OCI-LY3 (cell line): ENCODE measurements around the gene ANAPC13.

Experiments
- H2AFZ ChIP-seq: fragments of 200-600, 300-600 bp; shearing (Covaris generic); 2 replicates; pipeline ENCODE4 v1.6.0; 2014; ENCODE audit warnings: antibody characterized with exemption, low read depth, low read length
- H3K27ac ChIP-seq: fragments of 200-600, 300-600 bp; sonication (generic); 2 replicates; pipeline ENCODE4 v1.5.1; 2014; ENCODE audit warnings: mild to moderate bottlenecking, low read length, moderate library complexity, mixed read lengths
- H3K27me3 ChIP-seq: fragments of 200-600, 300-600 bp; sonication (generic); 2 replicates; pipeline ENCODE4 v1.6.1; 2014; ENCODE audit warnings: low read depth, low read length, mixed read lengths
- H3K36me3 ChIP-seq: fragments of 200-600, 300-600 bp; sonication (generic); replicated peaks from 2 replicates; pipeline ENCODE3; 2014; ENCODE audit warnings: low read depth, low read length, mixed read lengths
- H3K4me1 ChIP-seq: fragments of 300-600, 200-600 bp; sonication (generic); 2 replicates; pipeline ENCODE4 v1.6.1; 2014; ENCODE audit warnings: low read length, mixed read lengths
- H3K4me2 ChIP-seq: fragments of 200-600, 300-600 bp; sonication (generic); 2 replicates; pipeline ENCODE4 v1.6.1; 2014; ENCODE audit warnings: low read length, mixed read lengths
- H3K4me3 ChIP-seq: fragments of 300-600, 200-600 bp; sonication (generic); 2 replicates; pipeline ENCODE4 v1.5.1; 2014; ENCODE audit warnings: antibody characterized with exemption, mild to moderate bottlenecking, low read length, moderate library complexity
- H3K79me2 ChIP-seq: fragments of 300-600, 200-600 bp; shearing (Covaris generic); 2 replicates; pipeline ENCODE4 v1.6.1; 2014; ENCODE audit warnings: mild to moderate bottlenecking, low read length, mixed read lengths
- H3K9ac ChIP-seq: fragments of 300-600, 200-600 bp; shearing (Covaris generic); 2 replicates; pipeline ENCODE4 v1.6.0; 2014; ENCODE audit warnings: mild to moderate bottlenecking, low read length, moderate library complexity
- H3K9me3 ChIP-seq: fragments of 200-600, 300-600 bp; shearing (Covaris generic); 2 replicates; pipeline ENCODE4 v1.6.1; 2014; ENCODE audit warnings: low read length, mixed read lengths; ENCODE audit not compliant: insufficient read depth
- H4K20me1 ChIP-seq: fragments of 200-600, 300-600 bp; sonication (generic); 2 replicates; pipeline ENCODE4 v1.6.1; 2016; ENCODE audit warnings: low read length, mixed read lengths; ENCODE audit not compliant: insufficient read depth
- CTCF ChIP-seq: fragments of 200-600, 300-600 bp; sonication (generic); IDR thresholded peaks from 2 replicates; pipeline ENCODE4 v1.5.1; 2014; ENCODE audit warnings: antibody characterized with exemption, low read length, low read depth
- EZH2phosphoT487 ChIP-seq: fragments of 200-600 bp; shearing (Covaris generic); IDR thresholded peaks from 2 replicates; pipeline ENCODE4 v1.6.1; 2018; ENCODE audit warnings: antibody characterized with exemption, mixed run types, low read depth

The ANAPC13 gene

GRCh38 chr3:134445636-134446035, 40.1 kb downstream of the ANAPC13 start:
- Histone ChIP-seq H2AFZ (no peak overlapping the region), H3K27ac (no peak overlapping the region), H3K9me3 (no peaks in the 10 kb centered on the region), H3K4me2 (no peak overlapping the region), H3K27me3 (peaks cover 29% of the 10 kb centered on the region), H3K79me2 (no peaks in the 10 kb centered on the region), H4K20me1 (no peaks in the 10 kb centered on the region), H3K4me3 (no peak overlapping the region), H3K4me1 (no peaks in the 10 kb centered on the region), H3K36me3 (no peaks in the 10 kb centered on the region), H3K9ac (no peak overlapping the region)
- TF ChIP-seq EZH2phosphoT487 = no peak
- no peak for TF ChIP-seq CTCF

- Histone ChIP-seq H3K9me3 (no peaks in the 10 kb centered on the region), H4K20me1 (no peaks in the 10 kb centered on the region), H2AFZ (no peak overlapping the region), H3K9ac (no peak overlapping the region), H3K4me2 (no peak overlapping the region), H3K4me1 (no peaks in the 10 kb centered on the region), H3K4me3 (no peak overlapping the region), H3K79me2 (no peaks in the 10 kb centered on the region), H3K36me3 (no peaks in the 10 kb centered on the region), H3K27me3 (peaks cover 35% of the 10 kb centered on the region), H3K27ac (no peak overlapping the region)
- TF ChIP-seq EZH2phosphoT487 (no peak), CTCF (no peak)
Observed at GRCh38 chr3:134445095-134445494, 40.7 kb downstream of the ANAPC13 start.

- Histone ChIP-seq H3K9me3 (no peaks in the 10 kb centered on the region), H4K20me1 (no peaks in the 10 kb centered on the region), H3K27ac (no peak overlapping the region), H3K4me2 (no peak overlapping the region), H3K36me3 (no peaks in the 10 kb centered on the region), H2AFZ (no peak overlapping the region), H3K27me3 (peaks cover 54% of the 10 kb centered on the region), H3K4me1 (no peaks in the 10 kb centered on the region), H3K79me2 (no peaks in the 10 kb centered on the region), H3K4me3 (no peak overlapping the region), H3K9ac (no peak overlapping the region)
- no peak for TF ChIP-seq CTCF
- TF ChIP-seq EZH2phosphoT487 = no peak
Observed at GRCh38 chr3:134441821-134442220, 44.0 kb downstream of the ANAPC13 start.

- Histone ChIP-seq H3K4me3 (no peak overlapping the region), H3K4me1 (no peaks in the 10 kb centered on the region), H4K20me1 (no peaks in the 10 kb centered on the region), H3K27me3 (peaks cover 54% of the 10 kb centered on the region), H3K9ac (no peak overlapping the region), H3K9me3 (no peaks in the 10 kb centered on the region), H3K36me3 (no peaks in the 10 kb centered on the region), H3K4me2 (no peak overlapping the region), H2AFZ (no peak overlapping the region), H3K27ac (no peak overlapping the region), H3K79me2 (no peaks in the 10 kb centered on the region)
- TF ChIP-seq EZH2phosphoT487 (no peak), CTCF (no peak)
Observed at GRCh38 chr3:134441321-134441720, 44.5 kb downstream of the ANAPC13 start.
